SH-SY5Y (cell line): Measurements from ENCODE around the gene HTR3E.

Experiments
- GATA2 ChIP-seq: IDR thresholded peaks from 2 replicates; pipeline ENCODE4 v1.6.1; 2011; ENCODE audit warnings: mild to moderate bottlenecking, low read depth, low read length
- GATA3 ChIP-seq: IDR thresholded peaks from 2 replicates; pipeline ENCODE4 v1.6.1; 2011; ENCODE audit warnings: low read depth, mild to moderate bottlenecking, low read length, moderate library complexity

The HTR3E gene, protein sequence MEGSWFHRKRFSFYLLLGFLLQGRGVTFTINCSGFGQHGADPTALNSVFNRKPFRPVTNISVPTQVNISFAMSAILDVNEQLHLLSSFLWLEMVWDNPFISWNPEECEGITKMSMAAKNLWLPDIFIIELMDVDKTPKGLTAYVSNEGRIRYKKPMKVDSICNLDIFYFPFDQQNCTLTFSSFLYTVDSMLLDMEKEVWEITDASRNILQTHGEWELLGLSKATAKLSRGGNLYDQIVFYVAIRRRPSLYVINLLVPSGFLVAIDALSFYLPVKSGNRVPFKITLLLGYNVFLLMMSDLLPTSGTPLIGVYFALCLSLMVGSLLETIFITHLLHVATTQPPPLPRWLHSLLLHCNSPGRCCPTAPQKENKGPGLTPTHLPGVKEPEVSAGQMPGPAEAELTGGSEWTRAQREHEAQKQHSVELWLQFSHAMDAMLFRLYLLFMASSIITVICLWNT

DNA sequence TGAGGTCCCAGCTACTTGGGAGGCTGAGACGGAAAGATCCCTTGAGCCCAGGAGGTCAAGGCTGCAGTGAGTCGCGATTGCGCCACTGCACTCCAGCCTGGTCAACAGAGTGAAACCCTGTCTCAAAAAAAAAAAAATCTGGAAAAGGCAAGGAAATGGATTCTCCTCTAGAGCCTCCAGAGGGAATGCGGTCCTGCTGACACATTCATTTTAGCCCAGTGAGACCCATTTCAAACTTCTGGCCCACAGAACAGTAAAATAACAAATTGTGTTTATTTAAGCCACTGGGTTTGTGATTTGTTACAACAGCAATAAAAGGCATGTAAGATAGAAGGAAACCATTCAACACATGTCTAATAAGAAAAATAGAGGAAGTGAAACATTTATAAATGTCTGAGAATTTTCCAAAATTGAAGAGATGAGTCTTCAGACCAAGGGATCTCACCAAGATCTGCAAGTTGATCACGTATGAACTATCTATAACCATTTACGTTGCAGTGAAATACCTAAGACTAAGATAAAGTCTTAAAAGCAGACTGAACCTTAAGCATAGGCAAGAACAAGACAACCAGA lies at the start of gene HTR3E:
TSS of gene HTR3E (plus strand) at position 254 of the 573 bp plus-strand sequence. CDS start 466 bp downstream, outside the sequence.
- no peak for TF ChIP-seq GATA3
- no peak for TF ChIP-seq GATA2

DNA sequence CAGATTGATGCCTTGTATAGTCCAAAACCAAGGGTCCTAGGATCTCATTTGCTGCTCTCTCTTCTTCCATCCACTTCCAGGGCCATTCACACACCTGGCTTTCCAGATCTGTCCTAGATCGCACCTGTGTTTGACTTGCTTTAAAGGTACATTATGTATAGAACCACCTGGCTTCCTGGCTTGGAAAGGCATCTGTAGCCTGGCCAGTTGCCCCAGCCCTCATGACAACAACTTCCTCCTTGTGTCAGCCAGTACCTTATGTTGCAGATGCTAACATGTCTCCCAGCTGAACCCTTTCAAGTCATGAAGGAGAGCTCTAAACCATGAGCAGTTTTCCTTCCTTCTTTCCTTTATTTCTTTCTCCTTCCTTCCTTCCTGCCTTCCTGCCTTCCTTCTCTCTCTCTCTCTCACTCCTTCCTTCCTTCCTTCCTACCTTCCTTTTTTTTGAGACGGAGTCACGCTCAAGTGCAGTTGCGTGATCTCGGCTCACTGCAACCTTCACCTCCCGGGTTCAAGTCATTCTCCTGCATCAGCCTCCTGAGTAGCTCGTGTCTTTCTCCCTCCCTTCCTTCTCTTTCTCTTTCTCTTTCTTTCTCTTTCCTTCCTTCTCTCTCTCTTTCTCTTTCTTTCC lies 46.5 kb upstream of the HTR3E start:
- TF ChIP-seq GATA3, result no peak
- no peak for TF ChIP-seq GATA2

DNA sequence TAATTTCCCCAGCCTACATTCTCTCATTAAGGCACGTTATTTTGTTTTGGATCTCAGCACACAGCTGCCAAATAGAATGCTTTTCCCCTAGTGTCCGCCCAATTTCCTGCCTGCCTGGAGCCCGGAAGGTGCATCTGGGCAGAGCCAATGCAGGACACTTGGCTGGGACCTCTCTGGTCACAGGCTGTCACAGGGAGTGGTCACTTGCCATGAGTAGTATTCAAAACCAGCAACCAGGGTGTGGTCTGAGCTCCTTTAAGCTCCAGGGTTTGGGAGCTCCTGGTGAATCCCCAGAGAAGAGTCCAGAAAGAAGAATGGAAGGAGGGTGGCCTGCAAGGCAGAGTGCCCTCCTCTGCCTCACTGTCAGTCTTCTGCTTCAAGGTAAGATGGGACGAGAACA lies 44.1 kb upstream of the HTR3E start, which contains the start of gene HTR3C:
TSS of gene HTR3C (plus strand) at position 281 of the 400 bp plus-strand sequence. CDS start at position 315, 34 bp downstream.
- TF ChIP-seq GATA2 (no peak), GATA3 (no peak)

DNA sequence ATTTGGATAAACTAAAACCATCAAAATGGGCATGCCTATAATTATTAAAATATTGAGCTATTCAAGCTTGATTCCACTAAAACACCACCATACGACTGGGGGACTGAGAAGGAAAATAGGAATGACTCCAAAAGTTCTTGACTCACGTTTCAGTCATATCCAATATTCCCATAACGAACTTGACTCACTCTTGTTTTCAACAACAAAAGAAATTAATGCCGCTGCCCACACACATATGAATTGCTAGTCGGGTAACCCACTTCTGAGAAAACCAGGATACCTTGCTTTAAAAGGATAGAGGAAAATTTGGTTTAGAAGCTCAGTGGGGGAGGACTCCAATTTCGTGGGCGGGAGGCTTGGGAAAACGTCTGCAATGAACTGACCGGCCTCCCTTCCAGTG lies 38.8 kb upstream of the HTR3E start:
- TF ChIP-seq GATA2 (no peak), GATA3 (no peak)

DNA sequence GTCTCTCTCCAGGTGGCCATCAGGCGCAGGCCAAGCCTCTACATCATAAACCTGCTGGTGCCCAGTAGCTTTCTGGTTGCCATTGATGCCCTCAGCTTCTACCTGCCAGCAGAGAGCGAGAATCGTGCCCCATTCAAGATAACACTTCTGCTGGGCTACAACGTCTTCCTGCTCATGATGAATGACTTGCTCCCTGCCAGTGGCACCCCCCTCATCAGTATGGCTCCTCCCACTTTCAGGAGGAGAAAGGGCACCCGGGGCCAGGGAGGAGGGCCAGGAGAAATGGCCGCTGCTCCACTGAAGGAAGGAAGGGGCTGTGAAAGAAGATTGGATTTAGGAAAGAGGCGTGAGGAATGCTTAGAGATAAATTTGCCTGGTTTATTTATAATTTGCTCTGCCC lies 37.4 kb upstream of the HTR3E start:
- TF ChIP-seq GATA3 (no peak), GATA2 (no peak)

DNA sequence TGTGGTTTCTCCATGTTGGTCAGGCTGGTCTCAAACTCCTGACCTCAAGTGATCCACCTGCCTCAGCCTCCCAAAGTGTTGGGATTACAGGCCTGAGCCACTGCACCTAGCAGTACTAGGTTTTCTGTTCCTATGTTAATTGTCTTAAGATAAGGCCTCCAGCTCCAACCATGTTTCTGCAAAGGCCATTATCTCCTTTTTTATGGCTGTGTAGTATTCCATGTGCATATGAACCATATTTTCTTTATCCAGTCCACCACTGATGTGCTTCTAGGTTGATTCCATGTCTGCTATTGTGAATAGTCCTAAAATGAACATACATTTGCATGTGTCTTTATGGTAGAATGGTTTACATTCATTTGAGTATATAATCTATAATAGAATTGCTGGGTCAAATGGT lies 34.2 kb upstream of the HTR3E start:
- no peak for TF ChIP-seq GATA2
- TF ChIP-seq GATA3, result no peak

DNA sequence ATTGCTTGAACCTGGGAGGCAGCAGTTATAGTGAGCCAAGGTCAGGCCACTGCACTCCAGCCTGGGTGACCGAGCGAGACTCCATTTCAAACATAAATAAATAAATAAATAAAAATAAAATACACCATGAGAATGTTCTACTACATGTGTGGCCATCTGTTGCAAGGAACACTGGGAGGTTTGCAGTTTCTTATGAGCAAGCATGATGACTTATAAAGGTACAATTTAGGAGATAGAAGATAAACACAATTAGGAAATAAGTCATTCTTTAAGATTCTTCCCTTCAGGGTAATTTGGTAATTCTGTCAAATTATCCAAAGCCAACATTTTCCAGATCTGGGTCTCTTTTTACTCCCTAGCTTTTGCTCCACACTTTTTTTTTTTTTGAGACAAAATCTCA lies 30.7 kb upstream of the HTR3E start:
- TF ChIP-seq GATA3 (no peak), GATA2 (no peak)

DNA sequence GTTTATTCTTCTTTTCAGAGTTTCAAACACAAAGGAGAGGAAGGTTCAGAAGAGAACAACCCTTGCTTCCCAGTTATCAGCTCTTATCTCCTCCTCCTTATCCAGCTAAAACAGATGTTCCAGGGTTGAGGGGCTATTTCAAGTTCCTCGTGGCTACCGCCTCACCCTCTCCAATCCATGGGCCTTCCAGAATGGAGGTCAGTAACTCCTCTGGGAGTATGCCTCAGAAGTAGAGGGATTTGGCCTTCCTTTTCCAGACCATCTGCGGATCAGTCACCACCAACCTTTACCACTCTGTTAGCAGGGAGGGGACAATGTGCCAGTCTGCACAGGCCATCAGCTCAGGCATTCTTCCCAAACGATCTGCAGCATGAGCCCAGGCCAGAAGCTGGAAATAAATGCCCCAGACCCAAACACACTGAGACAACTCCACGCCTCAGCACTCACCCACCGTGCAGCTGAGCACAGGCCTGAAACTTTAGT lies 29.2 kb upstream of the HTR3E start:
- TF ChIP-seq GATA2, result no peak
- no peak for TF ChIP-seq GATA3

DNA sequence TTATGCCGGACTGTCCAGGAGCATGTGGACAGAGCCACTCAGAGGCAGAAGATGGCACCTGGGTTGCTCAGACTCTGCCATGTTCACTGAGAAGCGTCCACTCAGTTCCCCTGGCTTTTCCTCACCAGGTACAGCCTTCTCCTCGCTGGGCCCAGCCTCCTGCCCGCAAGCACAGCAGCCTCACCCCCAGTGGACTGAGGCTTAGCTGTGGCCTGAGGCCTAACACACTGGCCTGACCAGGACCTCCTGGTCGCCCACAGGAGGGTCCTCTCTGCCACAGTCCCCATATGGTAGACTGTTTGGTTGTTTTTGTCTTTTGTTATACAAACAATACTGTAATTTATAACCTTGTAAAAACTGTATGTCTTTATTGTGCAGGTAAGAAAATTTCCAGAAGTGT lies 28.5 kb upstream of the HTR3E start:
- TF ChIP-seq GATA3 (no peak), GATA2 (no peak)

DNA sequence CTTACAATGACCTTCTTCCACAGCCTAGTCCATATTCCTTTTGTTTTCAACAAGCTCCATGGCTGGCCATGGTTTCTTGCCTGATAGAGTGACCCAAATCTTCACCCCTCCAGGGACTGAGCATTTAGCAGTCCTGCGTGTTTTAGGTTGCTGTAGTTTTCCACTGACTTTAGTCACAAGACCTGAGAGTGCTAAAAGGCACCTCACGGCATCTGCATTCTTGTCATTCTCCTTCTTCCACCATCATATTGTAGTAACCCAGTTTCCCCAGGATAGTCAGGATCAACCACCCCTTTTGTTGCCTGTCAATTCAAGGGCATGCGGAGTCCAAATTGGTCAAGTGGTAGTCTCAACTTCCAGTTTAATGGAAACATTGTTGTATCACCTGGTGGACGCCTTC lies 23.2 kb upstream of the HTR3E start:
- no peak for TF ChIP-seq GATA2
- no peak for TF ChIP-seq GATA3

DNA sequence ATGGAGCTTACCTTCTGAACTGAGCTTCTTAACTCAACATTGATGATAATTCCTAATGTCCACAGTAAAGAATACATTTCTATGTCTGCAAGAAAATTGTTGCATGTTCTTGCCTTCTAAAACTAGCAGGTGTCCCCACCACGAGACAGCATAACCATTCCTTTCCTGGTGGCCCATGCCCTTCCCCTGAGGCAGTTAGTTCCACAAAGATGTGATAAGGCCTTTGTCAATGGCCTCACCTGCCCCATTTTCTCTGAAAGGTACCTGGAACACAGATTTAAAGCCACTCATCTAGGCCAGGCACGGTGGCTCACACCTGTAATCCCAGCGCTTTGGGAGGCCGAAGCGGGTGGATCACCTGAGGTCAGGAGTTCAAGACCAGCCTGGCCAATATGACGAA lies 21.0 kb upstream of the HTR3E start:
- TF ChIP-seq GATA2 (no peak), GATA3 (no peak)

DNA sequence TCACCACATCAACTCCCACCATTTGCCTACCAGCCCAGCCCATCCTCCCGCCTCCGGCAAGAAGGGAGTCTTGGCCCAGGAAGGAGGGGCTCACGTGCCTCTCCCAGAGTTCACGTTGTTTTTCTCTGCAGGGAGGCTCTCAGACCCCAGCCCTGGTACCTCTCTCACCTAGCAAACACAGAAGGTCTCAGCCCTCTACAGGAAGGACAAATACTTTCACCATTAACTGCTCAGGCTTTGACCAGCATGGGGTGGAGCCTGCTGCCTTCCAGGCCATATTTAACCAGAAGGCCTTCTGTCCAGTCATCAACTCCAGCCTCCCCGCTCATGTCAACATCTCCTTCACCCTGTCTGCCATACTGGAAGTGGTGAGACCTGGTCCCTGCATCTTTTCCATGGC lies 19.0 kb upstream of the HTR3E start:
- TF ChIP-seq GATA2 (no peak), GATA3 (no peak)

DNA sequence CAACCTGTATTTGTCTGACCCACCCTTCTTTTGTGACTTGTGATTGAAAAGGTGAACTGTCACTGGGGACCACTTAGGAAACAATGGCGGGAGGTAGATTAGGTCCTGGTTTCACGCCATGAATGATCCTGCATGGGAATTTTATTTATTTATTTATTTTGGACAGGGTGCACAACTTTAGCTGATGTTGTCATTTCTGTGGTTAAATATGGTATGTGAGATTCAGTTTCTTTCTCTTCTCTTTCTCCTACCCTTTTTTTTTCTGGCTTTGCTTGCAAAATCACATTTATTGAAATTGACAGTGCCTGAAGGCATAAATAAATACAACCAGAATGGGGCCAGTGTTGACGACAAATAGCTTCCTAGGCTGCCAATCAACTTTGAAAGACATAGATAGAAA lies 18.0 kb upstream of the HTR3E start:
- TF ChIP-seq GATA2, result no peak
- no peak for TF ChIP-seq GATA3

DNA sequence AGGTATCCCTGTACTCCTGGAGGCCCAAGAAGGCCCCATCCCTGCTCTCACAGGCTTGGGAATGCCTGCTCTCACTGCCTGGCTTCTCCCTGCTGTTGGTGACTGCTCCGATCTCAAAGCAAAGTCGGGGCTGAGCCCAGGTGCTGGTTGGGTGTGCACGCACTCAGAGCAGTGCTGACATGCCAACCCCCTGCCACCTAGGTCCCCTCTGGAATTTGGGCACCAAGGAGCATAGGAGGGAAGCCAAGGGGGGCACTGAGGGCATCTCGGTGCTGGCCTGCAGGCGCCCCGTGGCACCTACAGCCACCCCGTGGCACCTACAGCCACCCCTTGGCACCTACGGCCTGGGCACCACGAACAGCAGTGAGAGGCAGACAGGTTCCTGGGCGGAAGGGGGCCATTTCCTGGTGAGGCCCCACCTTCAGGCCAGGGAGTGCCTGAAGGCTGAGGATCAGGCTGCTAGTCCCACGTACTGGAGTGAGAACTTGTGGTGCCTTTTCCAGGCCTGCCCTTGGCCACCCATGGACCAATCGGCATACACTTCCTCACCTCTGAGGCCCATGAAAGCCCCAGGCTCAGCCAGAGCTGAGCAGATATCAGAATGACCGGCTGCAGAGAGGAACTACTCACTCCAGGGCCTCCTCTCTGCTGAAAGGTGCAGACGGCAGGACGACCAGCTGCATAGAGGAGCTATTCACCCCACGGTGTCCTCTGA lies 15.6 kb upstream of the HTR3E start:
- TF ChIP-seq GATA3, result no peak
- TF ChIP-seq GATA2, result no peak

DNA sequence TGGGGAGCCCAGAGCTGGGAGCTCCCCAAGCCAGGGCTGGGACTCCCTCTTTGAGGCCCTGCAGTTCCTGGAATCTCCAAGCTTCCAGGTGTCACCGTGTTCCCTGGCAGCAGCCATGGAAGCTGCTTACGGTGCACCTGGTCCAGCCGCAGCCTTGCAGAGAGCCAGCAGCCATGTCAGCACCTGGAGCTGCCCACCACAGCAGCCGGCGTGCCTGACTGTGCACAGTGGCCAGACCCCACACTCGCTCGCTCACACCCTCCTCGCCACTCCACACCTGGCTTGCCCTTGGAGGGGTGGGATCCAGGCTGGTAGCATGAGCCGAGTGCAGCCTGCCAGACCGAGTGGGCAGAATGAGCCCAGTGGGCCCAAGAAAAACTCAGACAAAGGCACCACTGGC lies 14.8 kb upstream of the HTR3E start:
- TF ChIP-seq GATA3 (no peak), GATA2 (no peak)
